Stimulated activated CD8-positive, alpha-beta memory T cell treated with anti-CD3 and anti-CD28 coated beads, Interleukin-7, amount 100 ng/mL, for 1 hour (primary cell): ENCODE measurements around the gene SETD9.

Experiments
- DNase-seq, 2 donors: peaks; one replicate each; pipeline ENCODE4 v3.0.0-alpha.2; 2020; ENCODE audit warnings: low read depth in 2 of 2

SETD9 gene

DNA sequence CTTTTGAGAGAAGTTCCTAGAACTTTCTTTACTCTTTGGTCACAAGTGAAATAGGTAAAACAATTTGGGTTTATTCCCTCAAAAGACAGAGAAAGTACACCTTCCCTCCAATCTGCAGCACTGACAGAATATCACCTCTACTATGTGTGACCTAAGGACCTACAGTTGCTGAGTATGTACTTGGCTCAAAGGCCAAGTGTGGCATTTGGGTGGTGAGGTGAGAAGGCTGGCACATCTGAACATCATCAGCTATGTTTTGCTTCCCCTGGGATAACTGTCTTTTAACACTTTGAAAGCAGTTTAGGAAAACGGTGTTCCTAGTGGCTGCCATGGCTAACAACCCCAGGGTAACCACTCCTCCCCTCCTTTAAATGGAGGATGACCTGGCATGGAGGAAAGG is 24.9 kb downstream of the SETD9 start:
- no peak for DNase-seq

DNA sequence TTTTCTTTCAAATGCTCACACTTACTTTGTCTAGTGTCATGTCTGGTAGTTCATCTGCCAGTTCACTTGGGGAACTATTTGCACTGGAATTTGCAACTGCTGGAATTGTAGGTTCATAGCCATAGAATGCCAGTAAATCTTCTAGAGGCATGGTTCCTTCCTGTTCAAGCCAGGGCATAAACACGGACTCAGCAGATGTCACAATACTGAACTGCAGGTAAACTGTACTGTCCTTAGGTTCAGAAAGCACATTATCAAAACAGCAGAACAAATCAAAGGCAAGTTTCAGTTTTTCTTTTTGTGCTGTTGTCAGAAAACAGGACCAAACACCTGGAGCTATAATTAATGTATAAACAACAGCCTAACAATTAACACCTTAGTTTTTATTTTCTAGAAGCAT is 29.5 kb downstream of the SETD9 start:
- no peak for DNase-seq

DNA sequence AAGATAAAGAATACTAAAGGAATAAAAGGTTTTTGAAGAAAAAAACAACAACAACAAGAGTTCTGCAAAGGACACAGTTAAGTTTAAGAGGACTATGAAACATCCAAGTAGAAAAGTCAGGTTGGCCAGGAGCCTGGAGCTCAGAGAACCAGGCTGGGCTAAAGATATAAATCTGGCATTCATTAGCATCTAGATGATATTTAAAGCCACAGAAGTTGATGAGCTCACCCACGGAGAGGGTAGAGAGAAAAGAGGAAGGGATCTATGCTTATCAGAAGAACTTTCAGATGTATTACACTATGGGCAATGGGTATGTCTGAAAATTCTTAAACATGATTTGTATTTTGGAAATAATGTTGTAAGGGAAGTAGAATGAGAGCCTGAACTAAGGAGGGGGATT is 32.6 kb downstream of the SETD9 start:
- no peak for DNase-seq

DNA sequence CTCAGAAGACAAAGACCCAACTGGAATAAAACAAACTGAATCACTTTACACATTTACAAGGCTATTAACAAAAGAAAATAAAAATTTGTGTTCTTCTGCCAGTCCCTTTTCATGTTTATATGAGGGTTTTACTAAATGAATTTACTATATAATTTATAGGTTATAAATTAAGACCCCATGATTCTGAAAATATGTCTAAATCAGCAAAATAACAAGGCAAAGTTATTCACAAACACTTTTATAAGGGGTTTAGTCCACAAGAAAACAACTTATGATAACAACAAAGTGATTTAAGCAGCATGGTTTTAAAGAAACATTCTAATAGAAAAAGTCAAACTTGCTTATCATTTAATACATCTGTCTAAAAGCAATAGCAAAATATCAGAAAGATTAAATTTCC is 37.7 kb downstream of the SETD9 start:
- DNase-seq: no peak

DNA sequence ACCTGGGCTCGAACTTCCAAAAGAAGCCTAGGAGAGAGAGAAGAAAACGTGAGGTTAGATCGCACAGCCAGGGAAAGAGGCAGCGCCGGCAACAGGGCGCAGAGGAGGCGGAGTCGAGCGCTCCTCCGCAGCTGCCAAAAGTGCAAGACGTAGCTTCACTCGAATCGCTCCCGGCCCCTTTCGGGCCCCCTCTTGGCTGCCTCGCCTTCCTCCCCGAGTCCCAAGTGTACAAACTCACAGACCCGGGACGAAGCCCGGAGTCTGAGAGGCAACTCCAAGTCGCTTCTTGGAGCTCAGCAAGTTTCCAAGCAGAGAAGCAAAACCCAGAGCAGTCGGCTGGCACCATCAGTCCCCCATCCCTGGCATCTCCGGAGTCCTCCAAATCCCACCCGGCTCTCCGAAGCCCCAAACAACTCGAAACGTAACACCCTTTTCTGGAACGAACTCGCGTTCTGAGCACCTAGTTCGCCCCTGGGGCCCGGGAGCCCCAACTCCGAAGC is 41.3 kb downstream of the SETD9 start:
- peak in 1 of 2 donors; percentile 35 for DNase-seq

DNA sequence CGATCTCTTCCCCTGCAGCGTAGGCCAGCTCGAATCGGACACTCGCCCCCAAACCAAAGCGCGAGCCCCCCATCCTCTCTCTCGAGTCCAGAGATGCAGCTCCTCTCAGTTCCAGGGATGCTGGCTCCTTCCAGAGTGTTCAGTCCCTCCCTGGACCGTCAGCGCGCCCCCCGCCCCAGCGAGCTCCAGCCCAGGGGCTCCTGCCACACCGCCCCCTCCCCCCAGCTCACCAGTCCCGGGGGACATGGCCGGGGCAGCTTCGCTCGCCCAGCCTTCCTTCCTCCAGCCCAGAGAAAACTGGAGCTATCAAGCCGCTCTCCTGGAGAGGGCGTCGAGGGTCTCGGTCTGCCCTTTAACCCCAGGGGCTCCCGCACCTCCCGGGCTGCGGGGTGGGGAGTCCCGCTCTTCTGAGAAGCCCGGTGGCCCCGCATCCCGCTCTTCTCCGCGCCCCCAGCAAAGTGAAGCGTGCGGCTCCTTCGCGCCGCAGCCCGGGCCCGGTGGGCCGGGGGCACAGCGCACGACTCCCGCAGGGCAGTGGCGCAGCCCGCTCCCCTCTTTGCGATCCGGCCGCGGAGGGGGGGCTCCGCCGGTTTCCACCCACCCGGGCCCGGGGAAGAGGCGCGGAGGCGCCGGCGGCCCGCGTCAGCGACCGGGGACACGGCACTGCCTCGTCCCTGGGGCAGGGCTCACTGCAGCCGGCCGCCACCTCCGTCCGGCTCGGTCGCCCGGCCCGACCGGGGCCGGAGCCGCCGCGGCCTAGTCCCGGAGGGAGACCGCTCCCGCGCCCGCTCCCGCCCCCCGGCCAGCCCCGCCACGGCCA is 41.9 kb downstream of the SETD9 start:
- no peak for DNase-seq

DNA sequence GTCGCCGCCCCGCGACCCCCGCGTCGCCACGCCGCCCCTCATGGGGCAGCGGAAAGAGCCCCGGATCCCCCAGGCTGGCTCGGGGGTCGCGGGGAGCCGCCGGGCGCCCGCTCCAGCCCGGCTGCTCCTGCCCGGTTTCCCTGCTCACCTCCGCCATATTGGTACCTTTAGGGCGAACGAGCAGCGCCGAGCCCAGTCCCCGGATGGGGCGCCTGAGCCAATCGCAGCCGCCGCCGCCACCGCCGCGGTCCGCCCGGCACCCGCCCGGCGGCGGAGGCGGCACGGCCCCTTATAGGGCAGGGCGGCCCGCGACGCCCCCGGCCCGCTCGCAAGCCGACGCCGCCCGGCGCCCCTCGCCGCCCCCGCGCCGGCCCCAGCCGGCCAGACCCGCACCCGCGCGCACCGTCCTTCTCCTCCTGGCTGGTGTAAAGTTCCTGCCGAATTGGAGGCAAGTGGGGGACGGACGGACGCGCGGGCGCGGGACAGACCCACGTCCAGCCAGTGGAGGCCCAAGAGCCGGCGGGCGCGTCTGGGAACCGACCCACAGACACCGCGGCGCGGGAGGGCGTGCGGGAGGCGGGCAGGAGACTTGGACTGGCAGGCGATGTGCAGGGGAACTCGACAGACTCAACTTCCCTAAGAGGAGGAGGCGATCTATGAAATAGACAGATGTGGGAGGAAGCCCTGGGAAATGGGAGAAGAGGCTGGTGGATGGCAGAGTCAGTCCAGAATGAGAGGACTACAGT is 42.7 kb downstream of the SETD9 start, which contains the start of gene MIER3:
MIER3 (minus strand) TSS at position 178 of the 746 bp plus-strand sequence; CDS start at position 157, 21 bp downstream.
- DNase-seq: peak; percentile 57 to 60

DNA sequence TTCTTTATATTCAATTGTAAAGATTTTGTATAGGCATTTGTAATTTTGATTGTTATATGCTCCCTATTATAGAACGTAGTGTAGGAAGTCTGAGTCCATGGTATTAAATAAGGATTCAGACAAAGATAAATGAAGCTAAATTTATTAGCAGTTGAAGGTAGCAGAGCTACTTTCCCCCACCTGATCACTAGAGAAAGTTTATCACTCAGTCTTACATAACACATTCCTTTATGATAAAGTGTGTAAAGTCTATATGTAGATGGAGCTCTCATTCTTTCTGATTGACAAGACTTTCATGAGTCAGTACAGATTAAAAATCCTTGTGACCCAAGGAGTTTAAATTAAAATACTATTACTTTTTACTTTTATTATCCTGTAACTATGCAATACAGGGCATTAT is 44.9 kb downstream of the SETD9 start:
- no peak for DNase-seq

DNA sequence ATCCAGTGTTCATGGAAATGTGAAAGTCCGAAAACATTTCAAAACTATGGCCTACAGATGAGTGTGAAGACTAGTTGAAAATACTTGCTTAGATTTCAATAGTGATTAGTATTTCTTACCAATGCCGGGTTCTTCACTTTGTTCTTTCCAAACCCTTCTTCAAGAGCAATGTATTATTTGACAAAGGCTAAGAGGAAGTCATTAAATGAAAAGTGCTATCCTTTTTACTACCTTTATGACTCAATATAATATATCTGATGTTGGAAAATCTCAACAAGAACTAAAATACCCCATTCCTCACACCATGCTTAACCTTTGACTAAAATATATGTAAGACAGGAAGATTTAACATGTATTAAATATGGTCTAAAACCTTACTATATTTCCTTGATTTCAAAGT is 49.2 kb downstream of the SETD9 start:
- DNase-seq: no peak

DNA sequence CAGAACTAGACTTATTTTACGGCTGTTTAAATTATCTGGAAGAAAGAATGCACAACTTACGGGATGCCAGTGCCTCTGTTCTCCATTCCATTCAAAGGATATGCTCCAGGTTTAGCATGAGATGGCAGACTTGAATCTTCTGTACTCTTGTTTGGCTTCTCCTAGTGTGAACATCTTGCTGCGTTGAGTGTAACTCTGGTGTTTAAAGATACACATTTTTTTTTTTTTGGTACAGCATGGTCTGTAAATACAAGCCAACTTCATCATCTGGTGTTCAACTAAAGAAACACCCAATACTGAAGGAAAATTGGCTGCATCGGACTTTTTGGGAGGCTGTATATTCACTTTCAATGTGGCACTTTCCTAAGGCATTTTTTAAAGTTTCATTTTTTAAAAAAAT is 49.9 kb downstream of the SETD9 start:
- DNase-seq: no peak

DNA sequence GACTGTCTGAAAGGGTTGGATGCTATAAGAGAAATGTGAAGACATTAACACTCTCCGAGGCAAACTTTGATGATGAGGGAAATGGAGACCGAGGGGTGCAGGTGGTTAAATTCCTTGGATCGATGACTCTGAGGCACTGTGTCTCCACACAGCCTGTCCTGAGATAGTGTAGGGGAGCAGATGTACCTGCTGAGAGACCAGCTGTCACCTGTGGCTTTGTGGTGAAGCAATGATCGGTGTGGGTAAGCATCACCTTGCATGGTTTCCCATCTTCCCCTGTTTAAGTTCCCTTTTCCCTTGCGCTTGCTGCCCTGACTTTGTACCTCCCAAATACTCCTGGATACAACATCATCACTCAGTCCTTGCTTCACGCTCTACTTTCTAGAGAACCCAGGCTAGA is 52.4 kb downstream of the SETD9 start:
- DNase-seq: no peak

DNA sequence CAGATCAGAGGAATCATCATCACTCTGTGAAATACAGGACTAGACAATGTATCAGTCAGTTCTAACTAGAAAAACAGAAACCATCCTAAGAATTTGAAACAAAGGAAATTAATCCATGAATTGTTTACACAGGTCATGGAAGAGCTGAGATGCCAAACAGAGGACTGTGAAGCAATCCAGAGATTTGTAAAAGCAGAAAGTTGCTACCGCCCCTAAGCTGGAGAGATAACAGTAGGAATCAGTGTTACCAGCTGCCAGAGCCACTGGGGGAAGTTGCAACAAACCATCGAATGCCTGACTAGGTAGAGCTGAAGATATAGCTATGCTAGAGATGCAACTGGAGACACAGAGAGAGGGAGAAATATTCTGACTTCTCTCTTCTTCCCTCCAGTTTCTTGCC is 52.9 kb downstream of the SETD9 start:
- no peak for DNase-seq

DNA sequence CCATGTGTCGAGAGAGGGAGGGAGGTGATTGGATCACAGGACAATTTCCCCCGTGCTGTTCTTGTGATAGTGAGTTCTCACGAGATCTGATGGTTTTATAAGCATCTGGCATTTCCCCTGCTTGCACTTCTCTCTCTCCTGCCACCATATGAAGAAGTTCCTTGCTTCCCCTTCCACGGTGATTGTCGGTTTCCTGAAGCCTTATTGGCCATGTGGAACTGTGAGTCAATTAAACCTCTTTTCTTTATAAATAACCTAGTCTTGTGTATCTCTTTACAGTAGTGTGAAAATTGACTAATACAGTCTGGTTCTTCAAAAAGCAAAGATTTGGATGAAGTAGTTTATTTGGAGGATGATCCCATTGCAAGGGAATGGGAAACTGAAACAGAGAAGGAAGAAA is 53.9 kb downstream of the SETD9 start:
- DNase-seq: no peak

DNA sequence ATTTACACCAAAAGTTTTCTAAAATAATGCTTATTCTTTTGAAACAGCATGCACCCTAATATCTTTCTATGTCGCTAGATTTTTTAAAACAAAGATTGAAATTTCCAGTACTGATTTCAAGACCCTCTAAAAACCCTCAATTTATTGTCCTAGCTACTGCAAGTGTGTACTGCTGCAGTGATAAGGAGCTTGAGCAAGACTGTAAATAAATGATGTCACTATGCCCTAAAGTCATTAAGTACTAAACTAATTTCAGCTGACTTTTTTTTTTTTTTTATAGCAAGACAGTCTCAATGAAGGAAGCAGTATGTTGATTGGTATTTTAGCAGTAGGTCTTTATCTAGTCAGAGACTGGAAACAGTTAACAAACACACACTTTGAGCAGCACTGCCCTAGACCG is 54.8 kb downstream of the SETD9 start:
- DNase-seq: no peak
